GM06990 (cell line): ENCODE results near the gene CLASP1.

ENCODE experiments used
- DNase-seq: peaks from one replicate; pipeline ENCODE4 v3.0.0-alpha.2; 2011; ENCODE audit not compliant: insufficient read length; ENCODE audit errors: extremely low read depth
- H3K27me3 ChIP-seq: replicated peaks from 2 replicates; pipeline ENCODE4 v1.6.0; 2011; ENCODE audit warnings: low read length; ENCODE audit not compliant: control insufficient read depth, insufficient read depth
- H3K36me3 ChIP-seq: 2 replicates; pipeline ENCODE4 v1.5.1; 2011; ENCODE audit warnings: low read length; ENCODE audit not compliant: control insufficient read depth, insufficient read depth
- H3K4me3 ChIP-seq: replicated peaks from 2 replicates; pipeline ENCODE4 v1.5.1; 2011; ENCODE audit warnings: low read depth, mild to moderate bottlenecking, control low read depth, low read length
- CTCF ChIP-seq: IDR thresholded peaks from 2 replicates; pipeline ENCODE4 v1.5.1; 2011; ENCODE audit warnings: low read length, control low read depth, mild to moderate bottlenecking, inconsistent platforms; ENCODE audit not compliant: insufficient read depth, poor library complexity, severe bottlenecking

The CLASP1 gene

GRCh38 chr2:121505986-121506586, 143.2 kb downstream of the CLASP1 start:
- no peak for DNase-seq
- Histone ChIP-seq H3K36me3 (peaks cover 13% of the 10 kb centered on the region), H3K4me3 (no peak overlapping the region), H3K27me3 (no peaks in the 10 kb centered on the region)
- no peak for TF ChIP-seq CTCF

GRCh38 chr2:121505005-121505404, 144.3 kb downstream of the CLASP1 start:
- Histone ChIP-seq H3K36me3 (peaks cover 13% of the 10 kb centered on the region), H3K27me3 (no peaks in the 10 kb centered on the region), H3K4me3 (no peak overlapping the region)
- TF ChIP-seq CTCF = no peak
- DNase-seq = no peak

DNA sequence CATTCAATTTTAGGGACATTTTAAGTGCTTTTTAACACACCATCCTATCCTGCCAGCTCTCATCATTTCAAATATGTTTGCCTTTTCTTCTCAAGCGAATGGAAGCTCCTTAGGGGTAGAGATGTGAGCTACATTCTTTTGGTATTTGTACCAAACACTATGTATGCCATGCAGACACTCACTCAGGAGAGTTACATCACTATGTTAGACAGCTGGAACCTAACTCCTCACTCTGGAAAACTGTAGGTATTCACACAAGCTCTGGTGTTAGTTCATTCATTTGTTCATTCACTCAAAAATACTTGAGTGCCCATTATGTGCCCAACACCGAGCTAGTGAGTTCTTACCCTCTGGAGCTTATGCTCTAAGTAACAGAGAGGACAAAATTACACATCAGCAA, 144.9 kb downstream of the CLASP1 start:
- Histone ChIP-seq H3K36me3 (peaks cover 11% of the 10 kb centered on the region), H3K4me3 (no peak overlapping the region), H3K27me3 (no peaks in the 10 kb centered on the region)
- TF ChIP-seq CTCF = no peak
- DNase-seq = no peak

GRCh38 chr2:121502781-121503180, 146.5 kb downstream of the CLASP1 start:
- no peak for TF ChIP-seq CTCF
- Histone ChIP-seq H3K4me3 (no peak overlapping the region), H3K36me3 (peaks cover 11% of the 10 kb centered on the region), H3K27me3 (no peaks in the 10 kb centered on the region)
- DNase-seq = no peak

DNA sequence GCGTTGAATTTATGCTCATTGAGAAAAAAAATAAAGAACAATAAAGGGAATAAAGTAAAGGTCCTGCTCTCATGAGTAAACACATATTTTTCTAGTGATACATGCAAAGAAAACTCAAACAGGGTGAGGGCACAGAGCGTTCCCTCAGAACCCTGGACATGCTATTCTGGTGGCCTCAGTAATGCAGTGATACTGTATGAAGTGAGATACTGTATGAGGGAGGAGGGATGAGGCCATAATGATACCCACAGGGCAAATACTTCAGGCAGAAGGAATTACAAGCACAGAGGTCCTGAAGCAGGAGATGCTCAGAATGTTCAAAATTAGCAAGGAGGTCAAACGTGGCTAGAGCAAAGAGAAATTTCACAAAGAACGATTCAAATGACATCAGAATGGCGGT, 147.0 kb downstream of the CLASP1 start:
- Histone ChIP-seq H3K4me3 (no peak overlapping the region), H3K36me3 (peaks cover 11% of the 10 kb centered on the region), H3K27me3 (no peaks in the 10 kb centered on the region)
- TF ChIP-seq CTCF = no peak
- DNase-seq = no peak

- H3K4me3 ChIP-seq = no peak overlapping the region
- no peak for DNase-seq
- no peak for TF ChIP-seq CTCF
- H3K27me3 ChIP-seq = no peaks in the 10 kb centered on the region
- peaks cover 11% of the 10 kb centered on the region for H3K36me3 ChIP-seq
These were observed 147.7 kb downstream of the CLASP1 start for GRCh38 chr2:121501554-121501953.
